SK-N-SH treated with all-trans-retinoic acid at 6 μM for 48 hours (cell line): ENCODE measurements around the gene EGLN2.
"Not testable (repeated sequence)": the region's sequence is repeated elsewhere in the genome, so short reads cannot be mapped to it uniquely, and the experiment has no call there.

ENCODE experiments used
- ARNTL ChIP-seq: fragments of 450-650 bp; formaldehyde crosslinking; IDR thresholded peaks from 2 replicates; pipeline ENCODE4 v1.5.0; 2020; ENCODE audit warnings: low read depth, mild to moderate bottlenecking, moderate library complexity, borderline replicate concordance
- CSDC2 ChIP-seq: fragments of 250-450 bp; sonication (Bioruptor Pico); IDR thresholded peaks from 2 replicates; pipeline ENCODE4 v1.5.0; 2020; ENCODE audit warnings: mild to moderate bottlenecking, moderate library complexity
- SNAI2 ChIP-seq: fragments of 250-450 bp; sonication (Bioruptor Pico); IDR thresholded peaks from 2 replicates; pipeline ENCODE4 v1.5.0; 2020; ENCODE audit warnings: mild to moderate bottlenecking, moderate library complexity
- TCF4 ChIP-seq: fragments of 250-450 bp; sonication (Bioruptor Pico); IDR thresholded peaks from 2 replicates; pipeline ENCODE4 v1.8.0; 2021; ENCODE audit warnings: mild to moderate bottlenecking, moderate library complexity, borderline replicate concordance
- ZFP30 ChIP-seq: fragments of 450-650 bp; formaldehyde crosslinking; IDR thresholded peaks from 2 replicates; pipeline ENCODE4 v1.5.0; 2022; ENCODE audit warnings: mild to moderate bottlenecking, moderate library complexity
- ZNF565 ChIP-seq: fragments of 450-650 bp; formaldehyde crosslinking; conservative IDR thresholded peaks from 2 replicates; pipeline ENCODE4 v1.5.0; 2020; ENCODE audit warnings: low read depth, mild to moderate bottlenecking, moderate library complexity
- TF ChIP-seq, protein P1 (sequence below): fragments of 250-450 bp; sonication (Bioruptor Pico); IDR thresholded peaks from 2 replicates; pipeline ENCODE4 v1.8.0; 2020; ENCODE audit warnings: mild to moderate bottlenecking, moderate library complexity, borderline replicate concordance
- TF ChIP-seq, protein P2 (sequence below): fragments of 250-450 bp; sonication (Bioruptor Pico); IDR thresholded peaks from 2 replicates; pipeline ENCODE4 v1.5.0; 2020; ENCODE audit warnings: mild to moderate bottlenecking, moderate library complexity

DNA sequence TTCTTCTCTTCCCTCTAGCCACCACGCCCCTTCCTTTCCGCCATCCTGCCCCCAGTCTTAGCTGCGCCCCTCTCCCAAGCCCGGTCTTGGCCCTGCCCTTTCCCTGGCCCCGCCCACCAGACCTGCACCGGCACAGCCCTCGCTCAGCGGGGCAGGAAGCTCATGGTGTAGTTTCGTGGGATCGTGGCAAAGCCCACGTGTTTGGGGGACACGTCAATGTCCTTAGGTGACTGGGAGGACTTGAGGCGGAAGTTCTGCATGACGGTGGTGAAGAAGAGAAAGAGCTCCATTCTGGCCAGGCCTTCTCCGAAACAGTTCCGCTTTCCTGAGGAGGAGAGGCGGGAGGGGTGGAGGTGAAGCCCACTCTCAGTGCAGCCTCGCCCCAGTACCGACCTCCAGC, 44.7 kb downstream of the EGLN2 start:
- TF ChIP-seq, protein P1, sequence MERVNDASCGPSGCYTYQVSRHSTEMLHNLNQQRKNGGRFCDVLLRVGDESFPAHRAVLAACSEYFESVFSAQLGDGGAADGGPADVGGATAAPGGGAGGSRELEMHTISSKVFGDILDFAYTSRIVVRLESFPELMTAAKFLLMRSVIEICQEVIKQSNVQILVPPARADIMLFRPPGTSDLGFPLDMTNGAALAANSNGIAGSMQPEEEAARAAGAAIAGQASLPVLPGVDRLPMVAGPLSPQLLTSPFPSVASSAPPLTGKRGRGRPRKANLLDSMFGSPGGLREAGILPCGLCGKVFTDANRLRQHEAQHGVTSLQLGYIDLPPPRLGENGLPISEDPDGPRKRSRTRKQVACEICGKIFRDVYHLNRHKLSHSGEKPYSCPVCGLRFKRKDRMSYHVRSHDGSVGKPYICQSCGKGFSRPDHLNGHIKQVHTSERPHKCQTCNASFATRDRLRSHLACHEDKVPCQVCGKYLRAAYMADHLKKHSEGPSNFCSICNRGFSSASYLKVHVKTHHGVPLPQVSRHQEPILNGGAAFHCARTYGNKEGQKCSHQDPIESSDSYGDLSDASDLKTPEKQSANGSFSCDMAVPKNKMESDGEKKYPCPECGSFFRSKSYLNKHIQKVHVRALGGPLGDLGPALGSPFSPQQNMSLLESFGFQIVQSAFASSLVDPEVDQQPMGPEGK = not testable (repeated sequence)
- not testable (repeated sequence) for TF ChIP-seq CSDC2 (CRISPR knock-in tag); ZNF565; ZFP30 (CRISPR knock-in tag); TCF4 (CRISPR knock-in tag); SNAI2; ARNTL (CRISPR knock-in tag)
- TF ChIP-seq, protein P2, sequence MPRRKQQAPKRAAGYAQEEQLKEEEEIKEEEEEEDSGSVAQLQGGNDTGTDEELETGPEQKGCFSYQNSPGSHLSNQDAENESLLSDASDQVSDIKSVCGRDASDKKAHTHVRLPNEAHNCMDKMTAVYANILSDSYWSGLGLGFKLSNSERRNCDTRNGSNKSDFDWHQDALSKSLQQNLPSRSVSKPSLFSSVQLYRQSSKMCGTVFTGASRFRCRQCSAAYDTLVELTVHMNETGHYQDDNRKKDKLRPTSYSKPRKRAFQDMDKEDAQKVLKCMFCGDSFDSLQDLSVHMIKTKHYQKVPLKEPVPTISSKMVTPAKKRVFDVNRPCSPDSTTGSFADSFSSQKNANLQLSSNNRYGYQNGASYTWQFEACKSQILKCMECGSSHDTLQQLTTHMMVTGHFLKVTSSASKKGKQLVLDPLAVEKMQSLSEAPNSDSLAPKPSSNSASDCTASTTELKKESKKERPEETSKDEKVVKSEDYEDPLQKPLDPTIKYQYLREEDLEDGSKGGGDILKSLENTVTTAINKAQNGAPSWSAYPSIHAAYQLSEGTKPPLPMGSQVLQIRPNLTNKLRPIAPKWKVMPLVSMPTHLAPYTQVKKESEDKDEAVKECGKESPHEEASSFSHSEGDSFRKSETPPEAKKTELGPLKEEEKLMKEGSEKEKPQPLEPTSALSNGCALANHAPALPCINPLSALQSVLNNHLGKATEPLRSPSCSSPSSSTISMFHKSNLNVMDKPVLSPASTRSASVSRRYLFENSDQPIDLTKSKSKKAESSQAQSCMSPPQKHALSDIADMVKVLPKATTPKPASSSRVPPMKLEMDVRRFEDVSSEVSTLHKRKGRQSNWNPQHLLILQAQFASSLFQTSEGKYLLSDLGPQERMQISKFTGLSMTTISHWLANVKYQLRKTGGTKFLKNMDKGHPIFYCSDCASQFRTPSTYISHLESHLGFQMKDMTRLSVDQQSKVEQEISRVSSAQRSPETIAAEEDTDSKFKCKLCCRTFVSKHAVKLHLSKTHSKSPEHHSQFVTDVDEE = not testable (repeated sequence)
